Muscle of leg (tissue), 11 donors: ENCODE results near the gene ZSCAN5A. TPM values are rescaled to one million over a fixed set of nuclear protein-coding genes. Genes with fewer than 3 reads are reported as not detected.
"Not testable (repeated sequence)": the region's sequence is repeated elsewhere in the genome, so short reads cannot be mapped to it uniquely, and the experiment has no call there.

Source experiments
- DNase-seq: peaks from one replicate; pipeline ENCODE4 v3.0.0; 2013
- H3K27ac ChIP-seq: one replicate; pipeline ENCODE4 v1.5.1; 2013; ENCODE audit warnings: mild to moderate bottlenecking, low read length, control low read depth
- H3K27me3 ChIP-seq: one replicate; pipeline ENCODE4 v1.6.1; 2013; ENCODE audit warnings: low read length; ENCODE audit not compliant: control insufficient read depth, insufficient read depth
- H3K36me3 ChIP-seq: one replicate; pipeline ENCODE4 v1.6.1; 2013; ENCODE audit warnings: low read length; ENCODE audit not compliant: control insufficient read depth, insufficient read depth
- H3K4me1 ChIP-seq: one replicate; pipeline ENCODE4 v1.6.1; 2013; ENCODE audit warnings: low read length; ENCODE audit not compliant: control insufficient read depth, insufficient read depth
- H3K4me3 ChIP-seq: one replicate; pipeline ENCODE4 v1.5.1; 2013; ENCODE audit warnings: low read length, control low read depth
- H3K9me3 ChIP-seq: replicated peaks from 2 replicates; pipeline ENCODE4 v1.6.1; 2013; ENCODE audit warnings: low read depth, low read length; ENCODE audit not compliant: control insufficient read depth
- WGBS: methylation state at CpG from one replicate; pipeline ENCODE4 v1.1.5; 2013; ENCODE audit warnings: missing lambda C conversion rate; ENCODE audit not compliant: insufficient coverage; 5-methylcytosine and 5-hydroxymethylcytosine counted together
- polyA plus RNA-seq, 8 donors: library from polyadenylated mRNA; unstranded; fragments of 120-200 nt; gene quantifications; one replicate each; pipeline versions ENCODE4 v1.2.1 to v1.2.3, GENCODE V29; 2013; ENCODE audit warnings: inconsistent platforms in 1 of 8, low replicate concordance in 1 of 8; ENCODE audit not compliant: insufficient read length in 8 of 8, insufficient read depth in 1 of 8
- total RNA-seq: library from RNA; stranded (reverse); fragments of 120-200 nt; gene quantifications from one replicate; pipeline ENCODE4 v1.2.4, GENCODE V29; 2013

Gene ZSCAN5A
- total and polyA plus RNA-seq, 9 donors: 6.4 to 9.8 (median 7.2) TPM

DNA sequence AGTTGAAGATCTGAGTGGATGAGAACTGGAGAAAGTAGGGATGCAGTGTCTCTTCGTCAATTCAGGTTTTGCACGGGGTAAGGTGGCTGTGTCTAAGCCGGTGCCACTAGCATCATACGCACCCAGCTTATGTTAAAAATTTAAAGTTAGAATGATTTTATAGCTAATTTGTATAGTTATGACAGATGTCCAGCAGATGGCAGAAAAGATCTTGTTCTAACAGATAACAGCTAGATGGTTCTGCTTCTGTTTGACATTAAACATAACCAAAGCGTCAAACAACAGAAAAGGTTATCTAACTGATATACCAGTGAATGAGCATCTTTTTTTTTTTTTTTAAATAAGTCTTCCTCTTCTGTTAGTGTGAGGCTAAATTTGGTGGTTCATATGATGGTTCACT, 60.9 kb downstream of the ZSCAN5A start:
- H3K36me3 ChIP-seq: no peaks in the 10 kb centered on the region
- H3K4me1 ChIP-seq: no peaks in the 10 kb centered on the region
- H3K4me3 ChIP-seq: no peak overlapping the region
- WGBS: 80% methylated on average over 4 of the region's 5 CpGs
- no peaks in the 10 kb centered on the region for H3K27me3 ChIP-seq
- H3K9me3 ChIP-seq: no peaks in the 10 kb centered on the region
- H3K27ac ChIP-seq: no peak overlapping the region
- DNase-seq: peak; percentile 67

DNA sequence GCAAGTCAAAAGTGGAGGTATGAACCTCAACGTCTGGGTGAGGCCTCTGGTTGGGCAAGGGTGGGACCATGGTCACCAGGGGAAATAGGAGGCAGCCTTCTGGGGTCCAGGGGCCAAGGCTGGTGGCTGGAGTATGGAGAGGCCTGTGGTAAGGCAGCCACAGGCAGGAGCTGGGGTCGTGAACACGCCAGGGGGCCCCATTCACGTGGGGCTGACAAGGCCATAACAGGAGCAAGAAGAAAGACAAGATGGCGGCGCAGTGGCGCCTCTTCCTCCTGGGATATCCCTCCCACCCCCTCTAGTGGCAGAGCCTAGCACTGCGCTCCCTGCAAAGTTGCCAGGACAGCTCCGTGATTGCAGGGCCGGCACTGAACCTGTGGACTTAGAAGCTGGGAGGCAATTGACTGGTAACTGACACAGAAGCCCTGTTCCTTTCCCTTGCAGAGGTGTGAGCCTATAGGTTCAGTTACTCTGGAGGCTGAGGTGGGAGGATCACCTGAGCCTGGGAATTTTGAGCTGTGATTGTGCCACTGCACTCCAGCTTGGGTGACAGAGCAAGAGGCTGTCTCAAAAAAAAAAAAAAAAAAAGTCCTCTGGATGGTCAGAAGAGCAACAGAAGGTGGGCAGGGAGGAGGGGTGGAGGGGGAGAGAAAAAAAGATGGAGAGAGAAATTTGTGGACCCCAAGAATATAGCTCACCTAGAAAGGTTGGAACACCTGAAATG, 61.8 kb downstream of the ZSCAN5A start:
- H3K4me3 ChIP-seq: no peak overlapping the region
- no peaks in the 10 kb centered on the region for H3K36me3 ChIP-seq
- DNase-seq: peak; percentile 51
- WGBS: 17% methylated on average over 7 of the region's 10 CpGs
- no peak overlapping the region for H3K27ac ChIP-seq
- no peaks in the 10 kb centered on the region for H3K9me3 ChIP-seq
- H3K4me1 ChIP-seq: no peaks in the 10 kb centered on the region
- no peaks in the 10 kb centered on the region for H3K27me3 ChIP-seq

DNA sequence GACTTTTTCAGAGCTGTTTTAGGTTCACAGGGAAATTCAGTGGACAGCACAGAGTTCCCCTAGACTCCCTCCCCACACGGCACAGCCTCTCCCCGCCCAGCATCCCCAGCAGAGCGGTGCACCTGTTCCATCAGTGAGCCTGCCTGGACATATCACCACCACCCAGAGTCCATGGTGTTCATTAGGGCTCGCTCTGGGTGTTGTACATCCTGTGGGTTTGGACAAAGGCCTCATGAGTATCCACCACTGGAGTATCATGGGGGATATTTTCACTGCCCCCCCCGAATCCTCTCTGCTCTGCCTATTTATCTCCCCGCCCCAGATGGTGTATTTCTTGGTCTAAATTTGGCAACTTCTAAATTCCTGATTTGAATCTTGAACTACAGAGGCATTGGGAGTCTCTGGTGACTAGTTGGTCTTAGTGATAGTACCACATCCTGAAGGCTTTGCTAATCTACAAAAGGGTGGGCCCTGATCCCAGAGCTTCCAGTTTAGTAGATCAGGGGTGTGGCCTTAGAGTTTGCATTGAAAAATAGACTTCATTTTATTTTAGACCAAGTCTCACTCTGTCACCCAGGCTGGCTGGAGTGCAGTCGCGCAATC, 65.8 kb downstream of the ZSCAN5A start:
- H3K27me3 ChIP-seq, H3K4me3 ChIP-seq, H3K9me3 ChIP-seq, DNase-seq, H3K4me1 ChIP-seq, H3K36me3 ChIP-seq, H3K27ac ChIP-seq: not testable (repeated sequence)
- no CpG with 5 or more reads among the region's 8 CpGs for WGBS

DNA sequence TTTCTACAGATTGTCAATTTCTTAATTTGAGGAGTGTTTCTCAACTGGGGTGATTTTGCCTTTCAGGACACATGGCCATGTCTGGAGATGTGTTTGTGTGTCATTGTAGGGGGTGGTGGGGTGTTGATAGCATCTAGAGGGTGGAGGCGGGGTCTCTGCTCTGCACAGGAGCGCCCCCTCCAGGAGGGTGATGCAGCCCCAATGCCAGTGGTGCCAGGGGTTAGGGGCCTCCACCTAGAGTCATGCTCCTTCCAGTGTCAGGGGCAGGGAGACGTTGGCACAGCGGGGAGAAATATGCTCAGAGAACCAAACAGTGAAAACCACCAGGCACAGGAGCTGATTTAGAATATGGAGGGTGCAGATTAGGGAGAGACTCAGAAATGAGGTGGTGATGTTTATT, 68.9 kb downstream of the ZSCAN5A start:
- H3K4me3 ChIP-seq, H3K9me3 ChIP-seq, H3K27me3 ChIP-seq, H3K27ac ChIP-seq, H3K36me3 ChIP-seq, DNase-seq, H3K4me1 ChIP-seq: not testable (repeated sequence)
- 66% methylated on average over 2 of the region's 4 CpGs for WGBS

DNA sequence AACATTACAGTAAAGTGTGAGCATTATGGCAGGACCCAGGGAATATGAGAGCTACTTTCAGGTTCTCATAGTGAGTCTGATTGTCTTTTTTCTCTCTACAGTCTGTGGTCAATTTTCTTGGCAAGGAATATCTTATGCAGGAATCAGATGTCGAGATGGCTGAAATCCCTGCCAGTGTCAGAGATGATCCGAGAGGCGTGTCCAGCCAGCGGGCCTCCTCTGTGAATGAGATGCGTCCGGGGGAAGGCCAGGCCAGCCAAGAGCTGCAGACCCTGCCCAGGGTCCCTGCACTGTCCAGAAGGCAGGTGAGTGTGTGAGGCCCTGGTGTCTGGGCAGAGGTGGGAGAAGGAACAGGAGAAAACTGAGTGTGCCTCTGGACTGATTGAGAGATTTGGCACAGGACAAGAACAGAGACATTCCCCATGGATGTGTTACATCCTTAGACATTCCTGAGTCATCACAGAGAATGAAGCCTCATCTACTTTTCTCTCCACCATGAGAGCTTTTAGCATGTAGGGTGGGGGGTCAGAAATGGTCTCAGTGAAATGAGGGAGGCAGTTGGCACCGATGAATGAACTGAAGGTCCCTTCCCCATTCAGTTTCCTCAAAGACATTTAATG, 69.4 kb downstream of the ZSCAN5A start:
- Histone ChIP-seq H3K27ac (no peak overlapping the region), H3K4me3 (no peak overlapping the region), H3K4me1 (no peaks in the 10 kb centered on the region), H3K27me3 (no peaks in the 10 kb centered on the region), H3K9me3 (no peaks in the 10 kb centered on the region), H3K36me3 (no peaks in the 10 kb centered on the region)
- no peak for DNase-seq
- WGBS: 61% methylated on average over 5 of the region's 7 CpGs

DNA sequence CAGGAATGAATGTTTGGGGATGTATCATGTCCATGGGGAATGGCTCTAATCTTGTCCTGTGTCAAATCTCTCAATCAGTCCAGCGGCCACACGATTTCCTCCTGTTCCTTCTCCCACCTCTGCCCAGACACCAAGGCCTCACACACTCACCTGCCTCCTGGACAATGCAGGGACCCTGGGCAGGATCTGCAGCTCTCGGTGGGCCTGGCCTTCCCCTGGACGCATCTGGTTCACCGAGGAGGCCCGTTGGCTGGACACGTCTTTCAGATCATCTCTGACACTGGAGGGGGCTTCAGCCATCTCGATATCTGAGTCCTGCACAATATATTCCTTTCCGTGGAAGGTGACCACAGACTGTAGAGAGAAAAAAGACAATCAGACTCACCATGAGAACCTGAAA, 91.2 kb downstream of the ZSCAN5A start:
- no peak overlapping the region for H3K4me3 ChIP-seq
- H3K36me3 ChIP-seq: no peaks in the 10 kb centered on the region
- H3K27me3 ChIP-seq: no peaks in the 10 kb centered on the region
- no peaks in the 10 kb centered on the region for H3K9me3 ChIP-seq
- DNase-seq: no peak
- H3K4me1 ChIP-seq: no peaks in the 10 kb centered on the region
- 89% methylated on average over 9 of the region's 9 CpGs for WGBS
- no peak overlapping the region for H3K27ac ChIP-seq

DNA sequence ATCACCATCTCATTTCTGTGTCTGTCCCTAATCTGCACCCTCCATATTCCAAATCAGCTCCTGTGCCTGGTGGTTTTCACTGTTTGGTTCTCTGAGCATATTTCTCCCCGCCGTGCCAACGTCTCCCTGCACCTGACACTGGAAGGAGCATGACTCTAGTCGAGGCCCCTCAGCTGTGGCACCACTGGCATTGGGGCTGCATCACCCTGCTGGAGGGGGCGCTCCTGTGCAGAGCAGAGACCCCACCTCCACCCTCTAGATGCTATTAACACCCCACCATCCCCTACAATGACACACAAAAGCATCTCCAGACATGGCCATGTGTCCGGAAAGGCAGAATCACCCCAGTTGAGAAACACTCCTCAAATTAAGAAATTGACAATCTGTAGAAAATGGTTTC, 91.7 kb downstream of the ZSCAN5A start:
- Histone ChIP-seq H3K36me3 (no peaks in the 10 kb centered on the region), H3K27me3 (peaks cover 2% of the 10 kb centered on the region), H3K9me3 (no peaks in the 10 kb centered on the region), H3K4me3 (no peak overlapping the region), H3K27ac (no peak overlapping the region), H3K4me1 (no peaks in the 10 kb centered on the region)
- 69% methylated on average over 5 of the region's 6 CpGs for WGBS
- no peak for DNase-seq

DNA sequence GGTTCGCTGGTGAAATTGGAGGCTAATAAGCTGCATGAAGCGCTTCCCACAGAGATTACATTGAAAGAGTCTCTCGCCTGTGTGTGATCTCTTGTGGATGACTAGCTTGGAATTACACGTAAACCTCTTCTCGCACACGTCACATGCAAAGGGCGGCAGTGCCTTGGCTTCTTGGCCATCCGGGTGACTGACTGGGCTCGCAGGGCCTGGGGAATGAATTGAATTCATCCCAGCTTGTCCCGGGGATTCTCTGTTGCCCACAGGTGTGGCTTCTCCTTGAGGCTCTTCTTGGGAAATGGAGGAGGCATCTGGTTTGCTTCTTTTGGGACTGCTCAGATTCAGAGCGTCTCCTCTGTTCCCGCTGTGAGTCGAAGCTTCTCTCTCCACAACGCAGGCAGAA, 92.8 kb downstream of the ZSCAN5A start:
- Histone ChIP-seq H3K27ac (no peak overlapping the region), H3K4me3 (no peak overlapping the region), H3K4me1 (peaks cover 3% of the 10 kb centered on the region), H3K36me3 (no peaks in the 10 kb centered on the region), H3K9me3 (no peaks in the 10 kb centered on the region), H3K27me3 (peaks cover 9% of the 10 kb centered on the region)
- 88% methylated on average over 9 of the region's 14 CpGs for WGBS
- no peak for DNase-seq

DNA sequence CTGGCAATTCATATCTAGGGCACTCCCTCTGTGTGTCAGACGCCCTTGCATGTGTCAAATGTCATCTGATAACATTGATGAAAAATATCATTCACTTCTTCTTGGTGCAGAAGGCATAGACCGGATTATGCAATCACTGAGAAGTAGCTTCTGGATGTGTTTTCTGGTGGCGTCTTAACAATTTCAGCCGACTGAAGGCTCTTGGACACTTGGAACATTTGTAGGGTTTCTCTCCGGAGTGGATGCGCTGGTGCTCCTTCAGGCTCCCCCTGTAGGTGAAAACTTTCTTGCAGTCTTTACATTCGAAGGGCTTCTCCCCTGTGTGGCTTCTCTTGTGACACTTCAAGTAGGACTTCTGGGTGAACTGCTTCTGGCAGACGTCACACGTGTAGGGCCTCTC, 93.2 kb downstream of the ZSCAN5A start:
- not testable (repeated sequence) for H3K36me3 ChIP-seq, H3K27ac ChIP-seq, H3K4me3 ChIP-seq, H3K9me3 ChIP-seq, H3K4me1 ChIP-seq, H3K27me3 ChIP-seq
- WGBS: 41% methylated on average over 3 of the region's 9 CpGs
- DNase-seq: peak; percentile 7

DNA sequence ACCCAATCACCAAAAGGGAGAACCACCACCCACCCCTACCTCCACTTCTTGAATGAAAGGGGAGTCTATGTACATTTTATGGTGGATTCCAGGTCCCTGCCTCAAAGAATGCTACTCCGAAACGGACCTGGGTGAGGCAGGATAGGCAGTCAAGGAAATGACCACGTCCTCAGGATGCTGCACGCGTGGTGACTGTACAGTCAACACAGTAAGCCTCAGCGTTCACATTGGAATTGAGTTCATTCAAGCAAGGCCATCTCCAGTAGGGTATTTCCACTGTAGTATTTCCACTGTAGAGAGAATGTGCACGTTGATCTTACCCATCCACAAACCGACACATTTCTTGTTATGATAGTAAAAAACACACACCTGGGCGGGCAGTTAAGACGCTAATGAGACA, 95.7 kb downstream of the ZSCAN5A start:
- H3K4me1 ChIP-seq: peaks cover 3% of the 10 kb centered on the region
- 96% methylated on average over 5 of the region's 10 CpGs for WGBS

More for the DNA sequence above, 95.7 kb downstream of the ZSCAN5A start:
- Histone ChIP-seq H3K27ac (no peak overlapping the region), H3K9me3 (no peaks in the 10 kb centered on the region), H3K36me3 (no peaks in the 10 kb centered on the region), H3K4me3 (no peak overlapping the region), H3K27me3 (peaks cover 9% of the 10 kb centered on the region)
- no peak for DNase-seq
